Cortex of kidney (tissue), 1 donor: ENCODE results near the gene PPIB.

Source experiments
- DNase-seq: peaks from one replicate; lab custom pipeline; 2025; lab: John Stamatoyannopoulos, UW

The PPIB gene

GRCh38 chr15:64158363-64159134 lies 4.3 kb downstream of the PPIB start:
- no peak for DNase-seq

DNA sequence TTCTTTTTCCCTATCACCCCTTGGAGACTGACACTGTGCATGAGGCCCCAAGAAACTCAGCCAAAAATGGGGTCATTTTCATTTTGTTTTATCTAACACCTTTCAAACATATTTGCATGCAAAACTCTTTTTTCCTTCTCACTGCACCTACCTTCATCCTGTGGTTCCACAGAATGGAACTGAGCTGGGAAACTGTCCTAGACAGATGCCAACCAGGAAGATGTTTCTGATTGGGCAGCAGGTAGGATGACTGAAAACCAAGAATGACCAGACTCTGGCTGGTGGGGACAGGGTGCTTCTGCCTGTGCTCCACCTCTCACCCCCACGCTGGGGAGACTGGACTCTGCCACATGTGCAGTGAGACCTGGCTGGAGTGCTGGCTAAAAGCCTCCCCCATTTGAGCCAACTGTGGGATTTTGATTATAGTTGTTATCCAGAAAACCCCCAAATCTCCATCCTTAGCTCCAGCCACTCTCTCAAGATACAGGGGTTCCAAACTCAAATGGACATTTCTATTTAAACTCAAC lies 5.2 kb downstream of the PPIB start:
- no peak for DNase-seq

GRCh38 chr15:64156652-64157331 lies 6.0 kb downstream of the PPIB start:
- DNase-seq: no peak

DNA sequence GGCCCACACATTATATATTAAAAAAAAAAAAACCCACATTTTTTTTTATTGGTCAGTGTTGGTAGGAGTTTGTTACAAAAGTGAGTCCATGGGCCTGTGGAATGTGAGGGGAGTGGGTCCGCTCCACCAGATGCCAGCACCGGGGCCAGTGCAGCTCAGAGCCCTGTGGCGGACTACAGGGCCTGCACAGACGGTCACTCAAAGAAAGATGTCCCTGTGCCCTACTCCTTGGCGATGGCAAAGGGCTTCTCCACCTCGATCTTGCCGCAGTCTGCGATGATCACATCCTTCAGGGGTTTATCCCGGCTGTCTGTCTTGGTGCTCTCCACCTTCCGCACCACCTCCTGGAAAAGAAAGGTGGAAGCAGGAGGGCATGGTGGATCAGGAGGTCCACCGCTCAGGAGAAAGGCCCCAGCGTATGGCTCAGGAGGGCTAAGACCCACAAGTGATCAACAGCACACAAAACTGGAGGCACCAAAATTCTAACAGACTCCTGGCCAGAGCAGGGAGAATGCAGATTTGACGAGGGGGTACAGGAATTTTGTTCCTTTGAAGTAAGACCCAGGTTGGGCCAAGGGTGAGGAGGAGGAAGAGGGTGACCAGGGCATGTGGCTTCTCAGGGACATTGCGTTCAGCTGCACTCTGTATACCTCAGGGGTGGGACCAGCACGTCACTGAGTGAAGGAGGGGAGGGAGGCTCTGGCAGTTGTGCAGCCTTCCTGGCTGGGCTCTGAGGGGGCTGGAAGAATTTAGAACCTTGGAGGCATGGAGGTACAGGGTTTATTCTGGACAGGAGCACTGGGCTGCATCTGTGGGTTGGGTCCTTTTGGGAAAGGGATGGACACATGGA lies 6.8 kb downstream of the PPIB start:
- DNase-seq: no peak

GRCh38 chr15:64153480-64154367 lies 9.1 kb downstream of the PPIB start:
- DNase-seq: no peak

DNA sequence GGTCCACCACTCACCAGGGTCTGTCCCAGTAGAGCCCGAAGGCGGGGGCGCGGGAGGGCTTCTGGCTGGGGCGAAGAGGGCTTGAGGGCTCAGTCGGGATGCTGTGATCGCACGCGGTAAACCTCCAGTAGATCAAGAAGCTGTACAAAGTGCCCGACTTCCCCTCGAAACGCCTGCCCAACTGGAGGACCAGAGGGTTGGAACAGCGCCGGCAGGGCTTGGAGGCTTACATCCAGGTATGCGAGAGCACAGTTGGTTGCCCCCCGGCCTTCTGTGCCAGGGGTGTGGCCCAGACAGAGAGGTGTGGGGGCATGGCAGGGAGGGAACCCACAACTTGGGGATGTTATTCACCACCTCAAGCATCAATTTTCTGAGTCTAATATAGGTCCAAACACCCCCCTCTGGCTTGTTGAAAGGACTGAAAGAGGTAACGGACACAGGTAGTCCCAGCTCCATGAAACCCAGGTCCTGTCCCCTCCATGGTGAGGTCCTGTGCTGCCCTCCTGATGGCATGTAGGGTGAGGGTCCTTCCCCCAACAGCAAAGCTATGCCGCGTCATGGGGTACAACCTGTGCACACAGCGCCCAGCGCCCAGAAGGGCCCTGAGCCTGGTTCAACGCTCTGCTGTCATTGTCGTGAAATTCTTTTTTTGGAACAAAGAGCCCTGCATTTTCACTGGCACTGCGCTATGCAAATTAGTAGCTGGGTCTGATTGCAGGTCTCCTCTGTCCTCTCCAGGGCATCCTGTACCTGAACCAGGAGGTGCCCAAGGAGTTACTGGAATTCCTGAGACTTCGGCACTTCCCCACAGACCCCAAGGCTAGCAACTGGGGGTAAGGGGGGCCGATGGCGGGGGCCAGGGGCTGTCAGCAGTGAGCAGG lies 10.1 kb downstream of the PPIB start:
- DNase-seq: no peak

DNA sequence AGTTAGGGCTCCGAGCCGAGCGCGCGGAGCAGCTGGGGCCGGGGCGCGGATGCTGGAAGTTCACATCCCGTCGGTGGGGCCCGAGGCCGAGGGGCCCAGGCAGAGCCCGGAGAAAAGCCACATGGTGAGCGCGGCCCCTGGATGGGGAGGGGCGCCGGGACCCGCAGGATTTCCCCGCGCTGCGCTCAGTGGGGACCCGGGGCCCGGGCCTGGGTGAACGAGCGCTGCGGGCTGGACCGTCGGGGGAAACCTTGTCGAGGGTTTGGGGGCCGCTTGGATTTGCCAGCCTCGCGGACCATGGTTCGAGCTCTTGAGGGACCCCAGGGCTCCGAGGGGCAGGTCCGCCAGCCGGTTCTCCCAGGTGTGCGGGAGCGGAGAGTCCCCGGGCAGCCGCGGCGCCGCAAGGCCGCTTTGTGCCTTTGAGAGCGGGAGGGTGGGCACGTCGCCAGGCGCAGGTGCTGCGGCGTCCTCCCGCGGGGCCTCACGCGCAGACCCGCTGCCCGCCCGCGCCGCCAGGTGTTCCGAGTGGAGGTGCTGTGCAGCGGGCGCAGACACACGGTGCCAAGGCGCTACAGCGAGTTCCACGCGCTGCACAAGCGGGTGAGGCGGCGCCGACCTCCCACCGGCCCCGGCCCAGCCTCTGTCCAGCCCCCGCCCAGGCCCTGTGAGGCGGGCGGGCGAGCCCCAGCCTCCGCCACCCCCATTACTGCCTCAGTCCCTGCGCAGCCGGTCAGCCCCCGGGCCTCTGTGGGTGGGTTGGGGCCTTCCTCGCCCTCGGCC lies 10.9 kb downstream of the PPIB start, which contains the start of gene SNX22:
SNX22 (plus strand) TSS at position 5 of the 780 bp plus-strand sequence; CDS start at position 50, 45 bp downstream.
- no peak for DNase-seq

- DNase-seq: no peak
These were observed 12.8 kb downstream of the PPIB start for GRCh38 chr15:64149893-64150578.

DNA sequence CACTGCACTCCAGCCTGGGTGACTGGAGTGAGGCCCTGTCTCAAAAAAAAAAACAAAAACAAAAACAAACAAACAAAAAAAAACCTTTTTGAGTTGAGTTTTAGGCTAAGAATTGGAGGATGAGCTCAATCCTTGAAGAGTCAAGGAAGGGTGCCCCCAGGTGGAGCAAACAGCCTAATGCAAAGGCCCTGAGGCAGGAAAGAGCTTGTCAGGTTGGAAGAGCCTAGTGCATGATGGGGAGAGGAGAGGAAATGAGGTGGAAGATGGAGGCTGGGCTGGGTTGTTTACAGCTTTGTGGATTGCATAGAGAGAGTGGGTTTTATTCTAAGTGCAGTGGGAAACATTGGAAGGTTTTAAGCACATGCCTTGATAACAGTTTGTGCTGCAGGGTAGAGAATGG lies 13.4 kb downstream of the PPIB start:
- DNase-seq: no peak

DNA sequence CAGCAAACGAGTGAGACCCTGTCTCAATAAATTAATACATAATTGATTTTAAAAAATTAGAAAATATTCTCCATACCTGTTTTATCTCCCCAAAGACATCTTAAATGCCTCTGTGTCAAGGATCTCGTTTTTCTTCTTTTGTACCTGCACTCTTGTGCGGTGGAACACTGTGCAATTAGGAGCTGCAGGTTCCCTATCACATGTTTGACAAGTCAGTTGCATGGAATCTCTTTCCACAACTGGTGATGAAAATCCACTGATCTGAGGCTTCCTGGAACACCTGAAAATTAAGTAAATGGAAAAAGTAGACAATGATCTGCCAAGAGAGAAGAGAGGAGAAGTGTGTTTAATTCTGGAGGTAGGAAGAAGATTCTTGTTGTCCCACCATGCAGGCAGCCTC lies 14.2 kb downstream of the PPIB start:
- DNase-seq: no peak

GRCh38 chr15:64148168-64148567 lies 14.7 kb downstream of the PPIB start:
- DNase-seq: no peak

GRCh38 chr15:64146885-64147681 lies 15.7 kb downstream of the PPIB start:
- DNase-seq: no peak

GRCh38 chr15:64146520-64146884 lies 16.3 kb downstream of the PPIB start:
- DNase-seq: no peak

- no peak for DNase-seq
These were observed 16.8 kb downstream of the PPIB start for GRCh38 chr15:64146041-64146440.

DNA sequence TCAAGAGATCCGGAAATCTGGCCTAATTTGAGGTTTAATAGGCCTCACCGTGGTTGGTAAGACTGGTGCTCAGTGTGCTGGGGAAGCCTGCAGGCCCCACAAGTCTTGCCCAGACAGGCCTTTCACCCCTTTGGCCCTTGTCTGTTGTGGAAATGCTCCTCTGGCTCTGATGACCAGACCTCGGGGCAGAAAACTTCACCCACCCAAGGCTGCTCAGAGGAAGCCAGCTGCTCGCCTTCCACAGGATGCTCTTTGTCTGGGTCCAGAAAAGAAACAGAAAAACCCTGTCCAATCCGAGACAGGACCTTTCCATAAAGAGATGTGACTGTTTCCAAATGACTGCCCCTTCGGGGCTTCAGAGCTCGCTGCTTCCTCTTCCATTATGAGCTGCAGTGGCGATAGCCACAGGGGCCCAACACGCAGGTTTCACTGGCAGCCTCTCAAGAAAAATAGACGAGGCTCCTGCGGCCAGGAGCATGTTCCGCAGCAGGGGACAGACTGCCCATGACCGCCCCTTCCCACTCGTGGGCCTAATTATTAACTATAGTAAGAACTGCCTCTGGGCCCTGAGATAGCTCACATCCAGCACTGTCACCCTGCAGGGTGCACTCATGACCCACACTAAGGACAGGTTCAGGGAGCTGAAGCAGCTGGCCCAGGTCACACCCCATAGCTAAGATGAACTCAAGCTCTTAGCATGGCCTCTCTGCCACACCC lies 18.1 kb downstream of the PPIB start:
- DNase-seq: no peak

GRCh38 chr15:64144192-64144564 lies 18.6 kb downstream of the PPIB start:
- no peak for DNase-seq

DNA sequence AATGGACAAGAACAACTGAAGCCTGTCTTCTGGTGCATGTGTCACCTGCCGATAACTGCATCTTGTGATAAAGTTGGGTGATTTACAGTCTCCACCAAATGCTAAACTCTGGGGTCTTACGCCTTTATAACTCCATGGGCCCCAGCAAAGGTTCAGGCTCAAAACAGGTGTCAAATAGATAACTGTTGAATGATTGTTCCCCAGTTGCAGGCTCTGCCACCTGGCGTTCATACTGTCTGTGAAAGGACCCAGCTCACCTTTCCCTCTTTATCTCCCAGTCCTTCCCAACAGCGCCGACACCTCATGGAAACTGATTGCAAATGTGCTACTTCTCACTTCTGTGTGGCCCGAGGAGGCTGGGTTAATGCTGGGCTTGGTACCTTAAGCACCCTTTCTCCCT lies 19.5 kb downstream of the PPIB start:
- no peak for DNase-seq
